Chondrocyte (in vitro differentiated cells): ENCODE measurements around the gene ENOPH1. TPM values are rescaled to one million over a fixed set of nuclear protein-coding genes. Genes with fewer than 3 reads are reported as not detected.

Experiments
- DNase-seq: peaks from one replicate; pipeline ENCODE4 v3.0.0; 2021; ENCODE audit warnings: mixed read lengths, low spot score
- H3K27ac Mint-ChIP-seq: one replicate; pipeline ENCODE4 v1.8.0; 2021; ENCODE audit warnings: mild to moderate bottlenecking, moderate library complexity, mixed read lengths; ENCODE audit not compliant: unreplicated experiment
- H3K27me3 Mint-ChIP-seq: 2 replicates; pipeline ENCODE4 v1.8.0; 2021; ENCODE audit warnings: low read depth, mixed read lengths
- H3K36me3 Mint-ChIP-seq: 2 replicates; pipeline ENCODE4 v1.8.0; 2021; ENCODE audit warnings: low read depth, mixed read lengths
- H3K4me1 Mint-ChIP-seq: 2 replicates; pipeline ENCODE4 v1.8.0; 2021; ENCODE audit warnings: low read depth, mild to moderate bottlenecking, mixed read lengths
- H3K4me3 Mint-ChIP-seq: one replicate; pipeline ENCODE4 v1.8.0; 2021; ENCODE audit warnings: mild to moderate bottlenecking, moderate library complexity, mixed read lengths; ENCODE audit not compliant: unreplicated experiment
- H3K9me3 Mint-ChIP-seq: 2 replicates; pipeline ENCODE4 v1.8.0; 2021; ENCODE audit warnings: low read depth, mixed read lengths
- total RNA-seq: library from RNA; stranded (reverse); gene quantifications from 3 replicates; pipeline ENCODE4 v1.2.1, GENCODE V29; 2021
- TF ChIP-seq, protein P1 (sequence below): fragments of 200-600 bp; sonication (generic); IDR thresholded peaks from 2 replicates; pipeline ENCODE4 v1.5.0; 2021; ENCODE audit warnings: antibody characterized with exemption, mild to moderate bottlenecking, moderate library complexity

The ENOPH1 gene
- total RNA-seq, 1 donor from 2014 or later: 33.1 TPM

DNA sequence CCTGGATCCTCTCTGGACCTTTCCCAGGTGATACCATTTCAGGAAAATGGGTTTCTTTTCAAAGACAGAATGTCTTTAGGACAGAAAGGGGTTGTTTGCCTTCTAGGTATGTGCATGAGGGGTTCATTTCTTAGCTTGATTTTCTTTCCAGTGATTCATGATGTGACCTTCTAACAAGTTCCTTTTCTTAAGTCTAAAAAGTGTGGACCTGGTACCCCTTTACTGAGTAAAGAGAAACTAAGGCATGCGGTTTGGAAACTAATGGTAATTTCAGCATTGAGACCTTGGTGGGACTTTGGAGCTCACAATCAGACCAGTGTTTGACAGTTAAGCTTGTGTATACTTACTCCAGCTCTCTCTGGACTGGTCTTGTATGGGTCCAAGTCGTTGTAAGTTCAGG, 8.7 kb downstream of the ENOPH1 start:
- TF ChIP-seq, protein P1, sequence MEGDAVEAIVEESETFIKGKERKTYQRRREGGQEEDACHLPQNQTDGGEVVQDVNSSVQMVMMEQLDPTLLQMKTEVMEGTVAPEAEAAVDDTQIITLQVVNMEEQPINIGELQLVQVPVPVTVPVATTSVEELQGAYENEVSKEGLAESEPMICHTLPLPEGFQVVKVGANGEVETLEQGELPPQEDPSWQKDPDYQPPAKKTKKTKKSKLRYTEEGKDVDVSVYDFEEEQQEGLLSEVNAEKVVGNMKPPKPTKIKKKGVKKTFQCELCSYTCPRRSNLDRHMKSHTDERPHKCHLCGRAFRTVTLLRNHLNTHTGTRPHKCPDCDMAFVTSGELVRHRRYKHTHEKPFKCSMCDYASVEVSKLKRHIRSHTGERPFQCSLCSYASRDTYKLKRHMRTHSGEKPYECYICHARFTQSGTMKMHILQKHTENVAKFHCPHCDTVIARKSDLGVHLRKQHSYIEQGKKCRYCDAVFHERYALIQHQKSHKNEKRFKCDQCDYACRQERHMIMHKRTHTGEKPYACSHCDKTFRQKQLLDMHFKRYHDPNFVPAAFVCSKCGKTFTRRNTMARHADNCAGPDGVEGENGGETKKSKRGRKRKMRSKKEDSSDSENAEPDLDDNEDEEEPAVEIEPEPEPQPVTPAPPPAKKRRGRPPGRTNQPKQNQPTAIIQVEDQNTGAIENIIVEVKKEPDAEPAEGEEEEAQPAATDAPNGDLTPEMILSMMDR: no peak
- DNase-seq: no peak
- Mint-ChIP-seq H3K4me1 (peaks cover 10% of the 10 kb centered on the region), H3K27ac (no peak overlapping the region), H3K9me3 (no peaks in the 10 kb centered on the region), H3K27me3 (no peaks in the 10 kb centered on the region), H3K4me3 (no peak overlapping the region), H3K36me3 (peaks cover 2% of the 10 kb centered on the region)

DNA sequence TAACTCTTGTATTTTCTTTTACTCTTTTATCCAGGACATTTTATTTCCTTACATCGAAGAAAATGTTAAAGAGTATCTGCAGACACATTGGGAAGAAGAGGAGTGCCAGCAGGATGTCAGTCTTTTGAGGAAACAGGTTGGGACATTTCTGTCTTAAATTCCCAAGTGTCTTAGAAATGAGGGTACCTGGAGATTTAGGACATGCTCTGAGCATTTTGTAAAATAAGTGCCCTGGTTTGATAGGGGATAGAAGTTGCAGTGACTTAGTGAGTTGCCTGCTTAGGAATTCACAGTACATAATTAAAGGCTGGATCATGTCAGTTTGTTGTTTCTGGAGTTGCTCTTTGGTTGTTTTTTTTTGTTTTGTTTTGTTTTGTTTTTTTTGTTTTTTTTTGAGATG, 17.5 kb downstream of the ENOPH1 start:
- Mint-ChIP-seq H3K27ac (no peak overlapping the region), H3K36me3 (peaks cover 17% of the 10 kb centered on the region), H3K4me1 (peaks cover 4% of the 10 kb centered on the region), H3K9me3 (no peaks in the 10 kb centered on the region), H3K27me3 (no peaks in the 10 kb centered on the region), H3K4me3 (no peak overlapping the region)
- TF ChIP-seq, protein P1: no peak
- no peak for DNase-seq

DNA sequence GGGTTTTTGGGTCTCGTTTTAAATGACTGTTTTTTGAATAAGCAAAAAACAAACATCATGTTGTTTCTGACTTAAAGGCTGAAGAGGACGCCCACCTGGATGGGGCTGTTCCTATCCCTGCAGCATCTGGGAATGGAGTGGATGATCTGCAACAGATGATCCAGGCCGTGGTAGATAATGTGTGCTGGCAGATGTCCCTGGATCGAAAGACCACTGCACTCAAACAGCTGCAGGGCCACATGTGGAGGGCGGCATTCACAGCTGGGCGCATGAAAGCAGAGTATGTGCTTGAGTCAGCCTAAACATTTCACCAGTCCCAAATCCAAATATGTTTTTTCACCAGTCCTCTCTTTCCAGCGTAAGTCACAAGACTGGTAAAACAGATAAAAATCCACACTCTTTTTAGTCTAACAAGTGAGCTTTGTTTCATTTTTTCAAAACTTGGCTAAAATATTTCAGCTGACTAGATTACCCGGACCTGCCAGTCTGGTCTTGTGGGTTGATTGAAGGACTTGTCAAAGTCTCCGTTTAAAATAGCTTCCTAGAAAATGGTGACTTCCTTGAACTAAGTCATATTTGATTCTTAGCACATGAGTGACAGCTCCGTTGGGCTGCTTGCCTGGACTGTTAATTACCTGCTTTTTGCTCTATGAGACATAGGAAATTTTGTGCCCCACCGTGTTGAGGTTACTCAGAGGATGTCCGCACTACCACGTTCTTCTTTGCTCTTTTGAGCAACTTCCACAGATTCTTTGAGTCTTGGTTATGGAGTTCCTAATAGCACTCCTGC, 20.8 kb downstream of the ENOPH1 start:
- Mint-ChIP-seq H3K4me3 (no peak overlapping the region), H3K27ac (no peak overlapping the region)

DNA sequence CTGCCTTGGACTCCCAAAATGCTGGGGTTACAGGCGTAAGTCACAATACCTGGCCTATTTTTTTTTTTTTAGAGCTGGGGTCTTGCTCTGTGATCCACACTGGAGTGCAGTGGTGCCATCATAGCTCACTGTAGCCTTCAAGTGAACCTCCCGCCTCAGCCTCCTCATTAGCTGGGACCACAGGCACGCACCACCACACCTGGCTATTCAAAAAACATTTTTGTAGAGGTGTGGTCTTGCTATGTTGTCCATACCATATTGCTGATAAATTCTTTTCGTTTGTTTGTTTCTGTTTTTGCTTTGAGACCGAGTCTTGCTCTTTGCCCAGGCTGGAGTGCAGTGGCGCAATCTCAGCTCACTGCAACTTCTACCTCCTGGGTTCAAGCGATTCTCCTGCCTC, 21.6 kb downstream of the ENOPH1 start:
- no peak for DNase-seq
- TF ChIP-seq, protein P1: no peak
- Mint-ChIP-seq H3K27ac (no peak overlapping the region), H3K9me3 (no peaks in the 10 kb centered on the region), H3K27me3 (no peaks in the 10 kb centered on the region), H3K4me3 (no peak overlapping the region), H3K36me3 (peaks cover 23% of the 10 kb centered on the region), H3K4me1 (peaks cover 4% of the 10 kb centered on the region)

More for the DNA sequence above, 20.8 kb downstream of the ENOPH1 start:
- DNase-seq: no peak
- H3K36me3 Mint-ChIP-seq: peaks cover 23% of the 10 kb centered on the region
- no peaks in the 10 kb centered on the region for H3K9me3 Mint-ChIP-seq
- peaks cover 4% of the 10 kb centered on the region for H3K4me1 Mint-ChIP-seq
- no peaks in the 10 kb centered on the region for H3K27me3 Mint-ChIP-seq
- TF ChIP-seq, protein P1: no peak

DNA sequence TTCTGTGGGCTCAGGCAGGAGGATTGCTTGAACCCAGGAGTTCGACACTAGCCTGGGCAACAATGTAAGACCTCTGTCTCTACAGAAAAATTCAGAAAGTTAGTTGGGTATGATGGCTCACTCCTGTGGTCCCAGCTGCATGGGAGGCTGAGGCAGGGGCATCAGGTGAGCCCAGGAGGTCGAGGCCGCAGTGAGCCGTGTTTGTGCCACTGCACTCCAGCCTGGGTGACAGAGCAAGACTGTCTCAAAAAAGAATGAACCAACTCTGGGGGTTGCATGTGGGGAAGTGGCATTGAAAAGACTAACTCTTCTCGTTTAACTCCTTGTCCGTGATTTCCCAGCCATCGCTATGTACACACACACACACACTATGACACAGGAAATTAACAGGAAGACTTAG, 26.9 kb downstream of the ENOPH1 start:
- no peaks in the 10 kb centered on the region for H3K4me1 Mint-ChIP-seq
- H3K27ac Mint-ChIP-seq: no peak overlapping the region
- H3K36me3 Mint-ChIP-seq: peaks cover 11% of the 10 kb centered on the region
- no peak for DNase-seq
- TF ChIP-seq, protein P1: no peak
- no peaks in the 10 kb centered on the region for H3K27me3 Mint-ChIP-seq
- no peaks in the 10 kb centered on the region for H3K9me3 Mint-ChIP-seq
- no peak overlapping the region for H3K4me3 Mint-ChIP-seq
